Brain pericyte (primary cell): ENCODE measurements around the gene URB1.

Source experiments
- DNase-seq: peaks from one replicate; pipeline ENCODE4 v3.0.0-alpha.2; 2012; ENCODE audit warnings: low read depth, low spot score

Gene URB1

GRCh38 chr21:32340863-32341848 is 51.7 kb downstream of the URB1 start:
- no peak for DNase-seq

- DNase-seq, result no peak
These were observed 54.4 kb downstream of the URB1 start for GRCh38 chr21:32338209-32338921.

- DNase-seq, result no peak
These were observed 55.6 kb downstream of the URB1 start for GRCh38 chr21:32337206-32337605.

- DNase-seq, result peak; percentile 53
These were observed 56.1 kb downstream of the URB1 start for GRCh38 chr21:32336711-32337110.

GRCh38 chr21:32335601-32336575 is 56.9 kb downstream of the URB1 start:
- DNase-seq, result peak; percentile 42

GRCh38 chr21:32334980-32335531 is 57.8 kb downstream of the URB1 start:
- DNase-seq, result peak; percentile 55

- no peak for DNase-seq
These were observed 58.7 kb downstream of the URB1 start for GRCh38 chr21:32333953-32334673.

- DNase-seq, result no peak
These were observed 60.3 kb downstream of the URB1 start for GRCh38 chr21:32332463-32332951.

- DNase-seq, result no peak
These were observed 61.1 kb downstream of the URB1 start for GRCh38 chr21:32331444-32332305.

- DNase-seq, result no peak
These were observed 62.0 kb downstream of the URB1 start for GRCh38 chr21:32330784-32331311.

- no peak for DNase-seq
These were observed 63.0 kb downstream of the URB1 start for GRCh38 chr21:32329776-32330175.

GRCh38 chr21:32329331-32329730 is 63.5 kb downstream of the URB1 start:
- DNase-seq, result no peak

GRCh38 chr21:32328595-32328994 is 64.2 kb downstream of the URB1 start:
- no peak for DNase-seq

- no peak for DNase-seq
These were observed 67.1 kb downstream of the URB1 start for GRCh38 chr21:32325706-32326105.

GRCh38 chr21:32322676-32323075 is 70.1 kb downstream of the URB1 start:
- DNase-seq, result no peak

- DNase-seq, result no peak
These were observed 70.7 kb downstream of the URB1 start for GRCh38 chr21:32322103-32322502.

GRCh38 chr21:32321480-32321879 is 71.3 kb downstream of the URB1 start:
- DNase-seq, result no peak

- DNase-seq, result no peak
These were observed 72.1 kb downstream of the URB1 start for GRCh38 chr21:32320726-32321125.

GRCh38 chr21:32320059-32320458 is 72.8 kb downstream of the URB1 start:
- no peak for DNase-seq
